Measurements from ENCODE around the gene SUCNR1. TPM values are rescaled to one million over a fixed set of nuclear protein-coding genes. Genes with fewer than 3 reads are reported as not detected.
A peak's percentile ranks its signal among the peaks of the same experiment; 100 is the strongest.
"Not testable (repeated sequence)": the region's sequence is repeated elsewhere in the genome, so short reads cannot be mapped to it uniquely, and the experiment has no call there.

Gene SUCNR1, protein sequence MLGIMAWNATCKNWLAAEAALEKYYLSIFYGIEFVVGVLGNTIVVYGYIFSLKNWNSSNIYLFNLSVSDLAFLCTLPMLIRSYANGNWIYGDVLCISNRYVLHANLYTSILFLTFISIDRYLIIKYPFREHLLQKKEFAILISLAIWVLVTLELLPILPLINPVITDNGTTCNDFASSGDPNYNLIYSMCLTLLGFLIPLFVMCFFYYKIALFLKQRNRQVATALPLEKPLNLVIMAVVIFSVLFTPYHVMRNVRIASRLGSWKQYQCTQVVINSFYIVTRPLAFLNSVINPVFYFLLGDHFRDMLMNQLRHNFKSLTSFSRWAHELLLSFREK
- total RNA-seq: 0.12 TPM
- long read RNA-seq, full-length matches to known transcripts: 1 of 1 reads
- long read RNA-seq, partial matches to known transcripts: 0 of 1 reads
- long read RNA-seq, other reads (novel, unspliced or antisense): 0 of 1 reads

DNA sequence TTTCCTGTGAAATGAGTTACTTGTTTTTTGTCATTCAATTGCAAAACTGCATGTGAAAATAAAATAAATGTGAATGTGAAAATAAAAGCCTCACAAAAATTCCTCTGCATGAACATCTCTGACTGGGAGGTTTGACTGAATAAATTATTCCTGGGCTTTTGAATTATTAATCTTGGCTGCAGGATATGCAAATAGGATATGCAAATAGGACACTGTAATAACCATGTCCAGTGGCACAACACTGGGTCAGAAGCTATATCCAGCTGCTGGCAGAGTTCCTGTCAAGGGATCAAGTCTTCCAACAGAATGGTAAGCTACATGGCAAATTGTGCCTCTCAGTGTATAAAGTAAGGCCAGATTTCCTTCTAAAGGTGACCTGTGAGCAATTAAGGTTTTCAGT is at the start of gene SUCNR1:
TSS of gene SUCNR1 (plus strand) at position 246 of the 400 bp plus-strand sequence. CDS start 6,250 bp downstream, outside the sequence.
- ATAC-seq (no peak), DNase-seq (no peak)
- intact Hi-C loops (cut with micrococcal nuclease): no loop called here

DNA sequence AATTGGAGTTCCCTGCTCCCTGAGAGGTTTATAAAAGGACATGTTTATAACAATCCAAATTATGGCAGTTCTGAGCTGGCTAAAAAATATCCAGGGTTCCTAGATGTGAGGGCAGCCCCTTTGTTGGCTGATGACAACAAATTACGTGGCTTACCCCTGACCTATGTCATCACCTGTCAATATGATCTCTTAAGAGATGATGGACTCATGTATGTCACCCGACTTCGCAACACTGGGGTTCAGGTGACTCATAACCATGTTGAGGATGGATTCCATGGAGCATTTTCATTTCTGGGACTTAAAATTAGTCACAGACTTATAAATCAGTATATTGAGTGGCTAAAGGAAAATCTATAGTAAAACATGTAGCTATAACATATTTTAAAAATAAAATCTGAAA is 45.6 kb upstream of the SUCNR1 start:
- ATAC-seq (no peak), DNase-seq (no peak)
- intact Hi-C loops (cut with micrococcal nuclease): no loop called here

DNA sequence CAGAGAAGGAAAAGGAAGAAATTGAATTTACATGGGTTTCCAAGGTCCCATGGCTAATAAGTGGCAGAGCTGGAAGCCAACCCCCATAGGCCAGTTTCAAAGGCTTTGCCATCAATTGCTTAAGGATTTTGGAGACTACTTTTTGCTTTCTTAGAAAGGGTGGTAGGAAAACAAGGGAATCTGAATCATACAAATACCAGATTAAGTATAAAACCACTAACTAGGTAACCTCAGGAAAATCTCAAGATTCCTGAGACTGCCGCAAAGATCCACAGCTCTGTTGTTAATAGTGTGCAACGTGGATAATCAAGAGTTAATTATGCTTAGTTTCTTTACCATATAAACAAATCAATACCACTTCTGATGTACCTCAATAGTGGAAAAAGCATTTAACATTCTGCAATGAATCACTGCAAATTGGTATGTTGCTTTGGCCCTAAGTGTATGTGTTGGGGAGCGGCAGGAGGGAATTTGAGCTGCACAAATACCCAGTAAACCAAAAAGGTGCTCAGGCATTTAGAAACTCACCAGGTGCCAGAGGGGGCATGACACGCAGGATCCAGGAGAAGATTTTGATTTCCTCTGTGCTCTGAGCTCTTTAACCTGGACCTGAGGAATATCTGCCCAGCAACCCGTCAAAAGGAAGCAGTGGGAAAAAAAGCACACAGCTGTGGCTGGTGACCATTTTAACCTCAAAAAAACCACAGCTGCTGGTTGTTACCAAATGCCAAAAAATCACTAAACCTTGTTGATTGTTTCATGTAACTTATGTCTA is 37.5 kb upstream of the SUCNR1 start:
- ATAC-seq (no peak), DNase-seq (no peak)
- intact Hi-C loops (cut with micrococcal nuclease): no loop called here

DNA sequence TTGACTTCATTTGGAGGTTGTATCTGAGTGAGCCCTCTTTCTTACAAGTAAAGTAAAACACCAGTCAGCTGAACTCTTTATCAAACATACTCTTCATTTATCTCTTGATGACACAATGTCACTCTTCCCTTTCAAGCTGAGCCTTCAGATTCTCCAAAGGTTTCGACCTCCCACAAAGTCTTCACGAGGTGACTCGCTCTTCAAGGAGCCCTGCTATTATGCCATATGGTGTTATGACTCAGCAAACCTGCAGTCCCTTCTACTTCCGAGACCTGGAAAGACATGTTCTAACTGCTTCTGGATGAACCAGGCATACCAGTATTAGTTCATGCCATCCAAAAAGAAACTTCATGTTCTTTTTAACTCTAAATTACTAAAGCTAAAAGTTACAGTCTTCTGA is 36.4 kb upstream of the SUCNR1 start:
- intact Hi-C loops (cut with micrococcal nuclease): no loop called here
- DNase-seq (no peak), ATAC-seq (no peak)

DNA sequence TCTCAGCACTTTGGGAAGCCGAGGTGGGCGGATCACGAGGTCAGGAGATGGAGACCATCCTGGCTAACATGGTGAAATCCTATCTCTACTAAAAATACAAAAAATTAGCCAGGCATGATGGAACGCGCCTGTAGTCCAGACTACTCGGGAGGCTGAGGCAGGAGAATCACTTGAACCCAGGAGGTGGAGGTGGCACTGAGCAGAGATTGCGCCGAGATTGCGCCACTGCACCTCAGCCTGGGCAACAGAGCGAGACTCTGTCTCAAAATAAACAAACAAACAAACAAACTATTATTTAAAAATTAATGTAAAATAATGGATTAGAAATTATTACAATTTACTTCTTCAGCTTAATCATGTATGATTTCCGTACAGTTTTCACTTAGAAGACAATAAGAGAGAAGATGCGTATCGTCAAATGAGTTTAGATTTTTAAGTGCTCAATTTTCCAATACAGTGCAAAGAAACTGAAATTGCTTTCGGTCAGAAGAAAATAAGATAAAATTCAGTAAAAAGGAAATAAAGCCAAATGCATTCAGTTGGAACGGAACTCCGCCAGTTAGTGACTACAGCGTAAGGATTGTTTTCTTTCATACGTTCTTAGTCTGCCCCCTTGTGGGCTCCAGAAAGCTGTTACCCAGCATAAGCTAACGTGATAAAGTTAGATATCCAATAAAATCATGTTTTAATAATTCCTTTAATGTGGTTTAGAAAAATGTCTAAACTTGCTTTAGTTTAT is 34.7 kb upstream of the SUCNR1 start:
- intact Hi-C loops (cut with micrococcal nuclease): loop anchor here (2.0 kb wide), 1 partner anchor 370 kb away; no protein-coding TSS in a partner anchor

DNA sequence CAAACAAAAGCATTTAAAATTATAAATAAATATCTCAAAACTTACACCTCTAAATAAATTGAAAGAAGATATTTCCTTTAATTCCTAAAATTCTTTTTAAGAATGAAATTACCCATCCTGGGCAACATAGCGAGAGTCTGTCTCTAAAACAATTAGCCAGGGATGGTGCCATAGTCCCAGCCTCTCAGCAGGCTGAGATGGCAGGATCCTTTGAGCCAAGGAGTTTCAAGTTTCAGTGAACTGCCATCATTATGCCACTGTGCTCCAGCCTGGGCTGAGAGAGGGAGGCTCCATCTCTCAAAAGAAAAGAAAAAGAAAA is 34.2 kb upstream of the SUCNR1 start:
- ATAC-seq (no peak), DNase-seq (no peak)
- intact Hi-C loops (cut with micrococcal nuclease): loop anchor here (2.0 kb wide), 1 partner anchor 370 kb away; no protein-coding TSS in a partner anchor

More for the DNA sequence above, 34.7 kb upstream of the SUCNR1 start:
- ATAC-seq (peak; percentile 84), DNase-seq (no peak)

DNA sequence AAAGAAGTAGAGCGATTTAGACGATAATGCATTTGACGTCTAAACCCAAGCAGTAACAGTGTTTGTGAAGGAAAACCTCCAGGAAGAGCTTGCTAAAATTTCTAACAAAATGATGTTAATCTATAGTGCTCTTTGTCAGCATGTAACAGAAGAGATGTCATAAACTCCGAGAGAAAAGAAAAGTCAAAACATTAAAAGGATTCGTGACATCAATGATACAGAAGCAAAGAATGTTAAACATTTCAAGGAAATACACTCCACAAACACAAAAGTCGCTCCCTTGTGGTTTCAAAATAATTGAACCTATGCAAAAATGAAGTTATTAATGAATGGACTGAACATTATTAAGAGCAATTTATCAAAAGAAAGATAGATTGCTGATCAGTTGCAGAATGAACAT is 31.6 kb upstream of the SUCNR1 start:
- no peak for ATAC-seq
- intact Hi-C loops (cut with micrococcal nuclease): loop anchor here (10.0 kb wide), 1 partner anchor 407 kb away; no protein-coding TSS in a partner anchor
- DNase-seq: no peak

DNA sequence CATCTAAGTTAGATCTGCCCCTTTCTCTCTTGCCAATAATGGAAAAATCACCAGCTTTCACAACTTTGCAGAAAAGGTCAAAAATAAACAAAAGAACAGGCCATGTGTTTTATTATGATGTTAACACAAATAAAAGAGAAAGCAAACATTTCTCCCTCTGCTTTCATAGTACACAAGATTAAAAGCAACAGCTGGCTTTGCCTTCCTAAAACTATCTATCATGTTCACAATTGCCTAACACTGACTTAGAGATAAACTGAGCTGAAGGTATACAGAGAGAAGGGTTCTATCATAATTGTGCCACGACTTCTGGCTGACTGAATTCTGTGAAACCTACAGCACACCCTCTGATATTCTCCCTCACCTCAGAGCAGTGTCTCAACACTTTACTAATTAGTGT is 30.2 kb upstream of the SUCNR1 start:
- DNase-seq: no peak
- ATAC-seq: no peak
- intact Hi-C loops (cut with micrococcal nuclease): loop anchor here (10.0 kb wide), 1 partner anchor 408 kb away; no protein-coding TSS in a partner anchor

DNA sequence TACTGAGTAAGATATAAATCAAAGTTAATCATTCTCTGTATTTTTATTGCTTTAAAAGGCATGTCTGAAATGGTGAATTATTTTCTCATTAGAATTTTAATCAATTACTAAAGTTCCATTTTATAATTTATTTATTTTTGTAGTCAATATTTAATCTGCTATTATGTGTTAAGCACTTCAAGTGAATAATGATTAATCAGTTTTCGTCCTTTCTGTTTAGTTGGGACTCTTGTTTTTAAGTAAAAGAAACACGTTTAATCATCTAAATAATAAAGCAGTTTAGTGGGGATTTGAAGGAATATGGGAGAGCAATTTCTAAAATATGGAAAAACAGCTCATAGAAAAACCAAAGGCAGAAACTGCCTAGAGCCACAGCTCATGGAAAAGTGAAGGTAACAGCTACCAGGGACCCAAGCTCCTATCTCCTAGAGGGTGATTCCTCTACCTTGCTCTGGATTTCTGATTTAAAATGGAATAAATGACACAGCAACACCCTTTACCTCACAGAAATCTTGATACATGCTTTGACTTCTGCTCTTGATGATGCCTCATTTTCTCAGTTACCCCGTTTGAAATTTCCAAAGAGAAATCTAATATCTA is 28.0 kb upstream of the SUCNR1 start:
- DNase-seq: no peak
- no peak for ATAC-seq
- intact Hi-C loops (cut with micrococcal nuclease): loop anchor here (10.0 kb wide), 1 partner anchor 411 kb away; no protein-coding TSS in a partner anchor

DNA sequence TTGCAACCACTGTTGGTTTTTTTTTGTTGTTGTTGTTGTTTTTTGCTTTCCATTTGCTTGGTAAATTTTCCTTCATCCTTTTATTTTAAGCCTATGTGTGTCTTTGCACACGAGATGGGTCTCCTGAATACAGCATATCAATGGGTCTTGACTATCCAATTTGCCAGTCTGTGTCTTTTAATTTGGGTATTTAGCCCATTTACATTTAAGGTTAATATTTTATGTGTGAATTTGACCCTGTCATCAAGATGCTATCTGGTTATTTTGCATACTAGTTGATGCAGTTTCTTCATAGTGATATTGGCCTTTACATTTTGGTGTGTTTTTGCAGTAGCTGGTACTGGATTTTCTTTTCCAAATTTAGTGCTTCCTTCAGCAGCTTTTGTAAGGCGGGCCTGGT is 23.4 kb upstream of the SUCNR1 start:
- DNase-seq; ATAC-seq; intact Hi-C loops (cut with micrococcal nuclease): not testable (repeated sequence)

DNA sequence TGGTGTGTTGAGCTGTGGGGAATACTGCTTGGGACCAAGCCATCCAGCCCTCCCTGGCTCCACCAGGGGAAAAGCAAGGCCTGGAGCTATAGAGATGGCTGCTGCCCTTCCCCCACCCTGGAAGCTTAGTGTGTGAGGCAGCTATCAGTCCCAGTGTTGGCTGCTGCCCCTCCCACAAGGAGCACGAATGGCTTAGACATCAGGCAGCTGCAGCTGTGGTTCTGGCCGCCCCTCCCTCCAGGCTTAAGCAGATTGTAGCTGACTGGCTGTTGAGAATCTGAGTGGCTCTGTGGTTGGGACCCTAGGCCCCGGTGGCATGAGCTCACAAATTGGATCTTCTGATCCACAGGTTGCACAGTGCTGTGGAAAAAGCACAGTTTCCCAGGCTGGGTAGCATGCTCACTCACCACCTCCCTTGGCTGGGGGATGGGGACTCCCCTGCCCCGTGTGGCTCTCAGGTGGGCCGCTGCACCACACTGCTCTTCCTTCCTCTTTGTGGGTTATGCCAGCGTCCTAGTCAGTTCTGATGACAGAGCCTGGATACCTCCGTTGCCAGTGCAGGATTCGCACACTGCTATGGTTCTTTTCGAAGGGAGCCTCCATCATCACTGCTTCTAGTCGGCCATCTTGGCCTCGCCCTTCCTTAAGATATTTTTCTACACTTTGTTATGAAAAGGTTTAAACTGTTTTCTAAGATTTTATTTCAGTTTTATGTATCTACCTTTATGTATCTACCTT is 21.2 kb upstream of the SUCNR1 start:
- no peak for DNase-seq
- no peak for ATAC-seq
- intact Hi-C loops (cut with micrococcal nuclease): no loop called here

DNA sequence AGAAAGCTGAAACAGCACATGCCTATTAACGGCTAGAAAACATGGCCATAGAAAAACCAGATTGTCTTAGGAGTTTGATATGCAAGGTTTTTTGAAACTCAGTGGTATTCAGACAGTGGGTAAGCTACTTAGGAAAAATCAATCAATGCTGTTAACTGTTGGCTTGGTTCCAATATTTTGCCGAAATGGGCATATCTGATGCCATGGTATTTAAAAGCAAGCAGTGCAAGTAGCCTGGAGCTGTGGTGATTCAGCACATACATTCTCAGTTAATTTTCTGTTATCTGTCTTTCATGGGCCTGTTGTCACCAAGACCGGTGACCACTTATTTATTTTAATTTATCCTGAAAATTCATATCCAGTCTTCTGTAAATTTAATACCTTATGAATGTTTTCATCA is 17.3 kb upstream of the SUCNR1 start:
- intact Hi-C loops (cut with micrococcal nuclease): no loop called here
- DNase-seq: no peak
- ATAC-seq: no peak

DNA sequence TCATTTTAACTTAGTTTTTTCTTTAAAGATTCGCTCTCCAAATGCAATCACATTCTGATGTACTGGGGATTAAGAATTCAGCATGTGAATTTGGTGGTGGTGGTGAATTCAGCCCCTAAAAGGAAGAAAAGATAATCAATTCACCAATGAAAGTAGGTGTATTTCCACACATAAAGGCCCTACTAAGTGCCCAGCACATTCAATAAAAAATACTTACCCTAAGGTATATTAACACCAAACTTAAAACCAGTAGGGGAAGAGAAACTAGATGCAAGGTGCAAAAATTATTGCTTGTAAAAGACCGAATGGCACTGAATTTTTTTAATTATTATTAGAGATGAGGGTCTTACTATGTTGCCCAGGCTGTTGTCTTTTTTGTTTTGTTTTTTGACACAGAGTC is 16.8 kb upstream of the SUCNR1 start:
- no peak for ATAC-seq
- DNase-seq: no peak
- intact Hi-C loops (cut with micrococcal nuclease): no loop called here

DNA sequence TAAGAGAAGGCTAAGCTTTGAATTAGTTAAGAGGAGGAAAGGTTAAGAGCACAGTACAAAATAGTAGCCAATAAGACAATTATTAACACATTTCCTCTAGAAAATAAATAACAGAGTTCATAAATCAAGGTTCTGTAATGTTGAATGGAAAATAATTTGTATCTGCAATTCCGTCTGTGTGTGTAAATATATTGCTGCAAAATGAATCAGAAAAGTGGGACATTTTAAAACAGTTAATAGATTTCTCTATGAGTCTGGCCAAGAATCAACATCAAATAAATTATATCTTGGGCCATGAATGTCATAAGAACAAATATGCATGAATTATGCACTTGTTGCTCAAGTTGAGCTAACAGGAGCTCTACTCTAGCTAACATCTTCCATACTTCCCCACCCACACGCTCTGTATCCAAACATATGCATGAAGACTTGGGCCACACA is 14.2 kb upstream of the SUCNR1 start:
- intact Hi-C loops (cut with micrococcal nuclease): no loop called here
- ATAC-seq: no peak

DNA sequence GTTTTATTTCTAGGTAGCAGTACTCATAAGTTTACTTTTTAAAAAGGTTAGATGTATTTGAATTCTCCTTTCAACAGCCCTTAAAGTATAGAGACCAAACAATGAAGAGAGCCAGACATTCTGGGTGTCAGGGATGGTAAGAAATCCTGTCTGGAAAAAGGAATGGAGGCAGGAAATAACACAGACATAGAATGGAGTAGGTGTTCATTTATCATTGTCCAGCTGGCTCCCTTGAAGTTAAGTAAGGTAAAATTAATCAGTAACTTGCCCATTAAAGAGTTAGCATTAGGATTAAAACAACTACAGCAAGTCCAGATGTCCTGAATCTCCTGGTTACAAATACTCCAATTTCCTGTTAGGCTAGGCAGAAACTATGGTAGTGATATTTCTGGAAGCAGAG is 13.5 kb upstream of the SUCNR1 start:
- ATAC-seq (no peak), DNase-seq (no peak)
- intact Hi-C loops (cut with micrococcal nuclease): no loop called here

More for the DNA sequence above, 14.2 kb upstream of the SUCNR1 start:
- no peak for DNase-seq

DNA sequence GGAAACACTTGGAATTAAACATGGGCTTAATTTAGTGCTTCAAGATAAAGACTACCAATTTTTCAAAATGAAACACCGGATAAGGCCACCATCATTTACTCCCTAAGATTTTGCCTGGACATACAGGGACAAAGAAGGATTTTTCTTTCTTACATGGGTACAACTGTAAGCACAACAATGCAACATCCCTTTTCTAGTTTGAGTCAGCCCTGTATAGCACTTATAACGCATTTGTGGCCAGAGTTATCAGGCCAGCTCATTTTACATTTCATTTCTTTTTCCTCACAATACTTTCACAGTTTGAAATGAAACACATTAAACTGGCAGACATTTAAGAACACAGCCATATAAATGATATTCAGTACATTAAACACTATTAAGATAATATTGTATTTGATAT is 9.8 kb upstream of the SUCNR1 start:
- intact Hi-C loops (cut with micrococcal nuclease): no loop called here
- ATAC-seq: no peak
- DNase-seq: no peak

DNA sequence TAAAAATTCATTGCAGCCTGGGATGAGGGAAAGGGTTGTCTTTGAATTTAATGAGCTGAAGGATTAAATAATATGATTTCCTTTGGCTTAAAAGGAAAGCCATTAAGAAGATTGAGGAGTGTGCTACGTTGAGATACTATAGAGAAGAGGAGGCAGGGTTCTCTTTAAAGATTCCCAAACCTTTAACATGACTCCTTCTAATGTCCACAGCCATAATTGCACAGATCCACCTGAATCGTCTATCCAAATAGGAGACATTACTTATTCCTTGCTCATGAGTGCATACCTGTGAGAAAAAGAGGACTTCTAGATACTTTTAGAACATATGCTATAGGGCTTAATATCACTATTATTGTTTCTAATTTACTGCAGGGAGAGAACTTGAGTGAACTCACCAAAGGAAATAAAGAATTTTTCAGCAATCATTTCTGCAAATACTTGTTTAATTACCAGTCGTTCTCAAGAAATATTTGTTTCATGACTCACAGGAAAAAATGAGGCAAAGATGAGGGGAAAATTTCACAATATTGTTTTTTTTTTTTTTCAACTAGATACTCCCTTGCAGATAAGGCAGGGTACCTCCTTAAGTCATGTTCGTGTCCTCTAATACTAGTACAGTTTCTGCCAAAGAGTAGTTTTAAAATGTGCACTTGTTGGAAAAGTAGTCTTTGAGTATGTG is 8.9 kb upstream of the SUCNR1 start:
- no peak for DNase-seq
- no peak for ATAC-seq
- intact Hi-C loops (cut with micrococcal nuclease): no loop called here
